ENCODE results near the gene HAUS7.

Gene HAUS7

DNA sequence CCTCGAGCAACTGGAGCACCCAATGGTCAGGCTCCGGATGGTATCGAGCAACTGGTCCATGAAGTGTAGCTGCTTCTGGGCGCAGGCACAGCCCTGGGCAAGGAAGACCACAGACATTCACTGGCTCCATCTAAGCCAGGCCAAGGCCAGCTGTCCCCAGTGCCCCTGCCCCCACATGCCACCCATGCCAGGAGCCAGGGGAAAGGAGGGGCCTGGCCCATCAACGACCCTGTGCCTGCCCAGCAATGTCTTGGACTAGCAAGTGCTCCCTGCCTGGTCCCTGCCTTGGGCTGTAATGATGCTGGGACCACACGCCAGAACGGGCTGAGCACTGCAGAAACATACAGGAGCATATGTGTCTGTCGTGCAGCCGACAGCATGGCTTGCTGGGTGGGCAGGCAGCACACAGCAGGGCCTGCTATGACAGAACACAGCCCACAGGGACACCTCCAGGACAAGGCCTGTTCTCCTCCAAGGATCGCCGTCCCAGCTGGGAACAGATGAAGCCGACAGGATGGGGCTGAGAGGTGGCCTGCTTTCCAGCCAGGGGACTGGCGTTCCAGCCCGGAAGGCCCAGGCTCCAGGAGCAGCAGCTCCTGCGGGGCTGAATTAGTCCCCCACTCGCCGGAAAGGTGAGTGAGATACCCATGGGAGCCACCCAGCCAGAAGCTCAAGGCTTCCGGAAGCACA, 13.1 kb downstream of the HAUS7 start:
- FAIRE-seq (no peak), DNase-seq (ENCODE audit: low spot score) (no peak)

DNA sequence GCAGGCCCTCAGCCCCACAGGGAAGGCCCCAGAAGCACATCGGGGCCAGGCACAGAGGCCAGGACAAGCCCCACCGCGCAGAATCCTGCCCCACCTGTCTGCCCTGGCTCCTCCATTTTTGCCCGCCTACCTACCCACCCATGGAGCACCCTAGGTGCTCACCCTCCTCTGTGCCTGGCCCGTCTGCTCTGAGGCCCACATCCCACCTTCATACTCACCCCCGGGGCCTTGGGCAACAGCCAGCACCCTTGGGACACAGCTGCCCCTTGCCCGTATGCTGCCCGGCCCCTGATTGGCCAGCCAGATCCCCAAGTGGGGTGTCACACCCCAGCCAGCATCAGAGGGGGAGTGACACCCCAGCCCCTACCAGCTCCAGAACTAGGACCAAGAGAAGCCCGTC, 13.7 kb downstream of the HAUS7 start:
- no peak for FAIRE-seq
- no peak for DNase-seq (ENCODE audit: low spot score)

DNA sequence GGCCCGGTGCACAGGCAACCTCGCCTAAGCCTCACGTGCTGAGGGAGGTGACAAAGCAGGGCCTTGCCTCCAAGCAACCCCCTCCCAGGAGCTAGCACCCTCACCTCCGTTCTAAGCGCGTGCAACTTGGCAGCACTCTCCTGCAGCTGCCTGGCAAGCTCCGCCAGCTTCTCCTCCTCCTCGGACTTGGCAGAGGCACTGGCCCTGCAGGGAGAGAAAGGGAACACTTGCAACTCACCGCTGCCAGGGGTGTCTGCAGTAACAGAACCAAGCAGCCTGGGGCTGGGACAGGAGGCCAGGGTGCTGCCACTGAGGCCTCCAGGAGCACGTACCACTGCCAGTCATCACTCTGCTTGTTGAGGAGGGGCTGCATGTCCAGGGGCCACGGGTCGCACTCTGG, 14.2 kb downstream of the HAUS7 start:
- FAIRE-seq (no peak), DNase-seq (ENCODE audit: low spot score) (no peak)

DNA sequence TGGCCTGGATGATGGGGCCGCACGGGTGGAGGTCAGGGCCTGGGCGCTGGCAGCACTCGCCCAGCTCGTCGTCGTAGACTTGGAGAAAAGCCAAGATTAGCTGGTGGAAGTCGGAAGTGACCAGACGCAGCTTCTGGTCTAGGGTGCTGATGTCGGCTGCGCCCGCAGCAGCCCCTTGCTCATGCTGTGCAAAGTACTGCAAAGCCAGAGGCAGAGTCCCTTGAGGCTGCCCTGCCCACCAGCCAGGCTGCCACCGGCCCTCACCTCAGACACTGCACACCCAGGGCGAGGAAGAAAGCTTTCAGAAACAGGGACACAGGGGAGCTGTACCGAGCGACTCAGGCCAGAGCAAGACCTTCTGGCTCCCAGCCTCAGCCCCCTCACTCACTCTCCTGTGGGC, 14.8 kb downstream of the HAUS7 start:
- no peak for FAIRE-seq

DNA sequence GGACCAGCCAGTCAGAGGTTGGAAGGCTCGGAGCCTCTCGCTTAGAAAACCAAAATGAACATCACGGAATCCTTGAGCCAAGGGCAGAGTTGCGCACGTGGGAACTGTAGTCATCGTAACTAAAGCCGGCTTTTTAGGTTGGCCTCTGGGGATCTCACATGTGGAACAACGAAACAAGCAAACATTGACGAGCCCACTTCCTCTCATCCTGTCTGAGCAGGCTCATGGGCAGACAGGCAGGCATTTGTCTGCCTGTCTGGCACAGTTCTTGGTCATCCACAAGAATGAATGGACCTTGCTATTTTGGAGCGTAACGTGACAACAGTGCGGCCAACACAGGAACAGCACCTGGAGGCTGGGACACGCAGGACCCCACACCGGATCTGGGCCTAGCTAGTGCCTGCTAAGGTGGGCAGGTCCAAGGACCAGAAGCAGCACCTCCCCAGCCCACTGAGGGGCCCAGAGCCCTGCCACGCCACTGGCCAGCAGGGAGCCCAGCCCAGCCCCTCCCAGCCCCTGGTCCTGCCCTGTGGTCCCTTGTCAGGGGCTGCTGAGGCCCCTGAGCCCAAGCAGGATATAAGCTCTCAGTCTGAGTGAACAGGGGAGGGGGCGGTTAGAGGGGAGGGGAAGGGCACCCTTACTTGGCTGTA, 15.3 kb downstream of the HAUS7 start:
- DNase-seq (ENCODE audit: low spot score), result no peak
- FAIRE-seq, result no peak

More for the DNA sequence above, 14.8 kb downstream of the HAUS7 start:
- DNase-seq (ENCODE audit: low spot score), result no peak

DNA sequence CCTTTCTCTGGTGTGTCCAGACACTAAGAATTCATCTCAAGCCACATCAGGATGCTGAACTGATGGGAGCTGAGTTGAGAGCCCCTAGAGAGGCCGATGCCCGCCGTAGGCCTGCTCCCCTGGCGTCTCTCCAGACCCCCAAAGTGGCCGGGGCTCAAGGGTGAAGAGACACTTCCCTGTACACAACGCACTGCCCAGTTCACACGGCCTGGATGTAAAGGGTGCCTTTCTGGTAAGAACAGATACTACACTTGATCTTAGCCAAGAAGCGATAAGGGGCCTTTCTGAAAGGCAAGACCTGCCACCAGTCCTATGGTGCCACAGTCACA, 19.5 kb downstream of the HAUS7 start:
- FAIRE-seq (no peak), DNase-seq (ENCODE audit: low spot score) (no peak)

DNA sequence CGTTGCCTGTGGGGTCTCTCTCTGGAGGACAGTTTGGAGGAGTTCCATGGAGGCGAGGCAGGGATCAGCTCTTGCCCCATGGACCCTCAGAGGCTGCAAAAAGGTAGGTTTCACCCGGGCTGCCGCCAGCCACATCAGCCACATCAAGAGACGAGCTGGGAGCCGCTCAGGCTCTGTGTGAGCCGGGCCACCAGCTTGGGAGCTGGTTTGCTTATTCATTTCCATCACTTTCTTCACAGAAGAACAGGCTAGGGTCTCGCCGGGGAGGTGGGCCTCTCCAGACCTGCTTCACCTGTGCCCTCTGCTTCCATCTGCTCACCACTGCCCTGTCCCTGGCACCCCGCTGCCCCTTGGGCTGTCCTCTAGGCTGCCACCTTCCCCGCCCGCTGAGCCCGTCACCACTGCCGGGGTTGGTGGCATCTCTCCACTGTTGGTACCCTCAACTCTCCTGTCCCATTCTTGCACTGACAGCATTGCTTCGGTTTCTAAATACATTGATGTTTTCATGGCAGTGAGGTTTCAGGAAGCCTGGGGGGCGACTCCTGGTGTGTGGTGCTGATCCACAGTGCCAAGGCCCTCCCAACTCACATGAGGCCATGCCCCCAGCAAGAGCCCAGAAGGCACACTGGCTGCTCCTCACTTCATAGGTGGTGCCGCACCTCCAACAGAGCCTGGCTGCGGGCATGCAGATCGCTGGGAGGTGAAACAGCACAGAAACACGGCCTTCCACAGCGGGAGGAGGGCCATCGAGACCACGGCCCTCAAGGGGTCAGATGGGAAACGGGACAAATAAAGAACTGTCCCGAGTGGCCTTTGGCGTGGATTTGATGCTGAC, 20.0 kb downstream of the HAUS7 start:
- DNase-seq (ENCODE audit: low spot score) (no peak), FAIRE-seq (no peak)

DNA sequence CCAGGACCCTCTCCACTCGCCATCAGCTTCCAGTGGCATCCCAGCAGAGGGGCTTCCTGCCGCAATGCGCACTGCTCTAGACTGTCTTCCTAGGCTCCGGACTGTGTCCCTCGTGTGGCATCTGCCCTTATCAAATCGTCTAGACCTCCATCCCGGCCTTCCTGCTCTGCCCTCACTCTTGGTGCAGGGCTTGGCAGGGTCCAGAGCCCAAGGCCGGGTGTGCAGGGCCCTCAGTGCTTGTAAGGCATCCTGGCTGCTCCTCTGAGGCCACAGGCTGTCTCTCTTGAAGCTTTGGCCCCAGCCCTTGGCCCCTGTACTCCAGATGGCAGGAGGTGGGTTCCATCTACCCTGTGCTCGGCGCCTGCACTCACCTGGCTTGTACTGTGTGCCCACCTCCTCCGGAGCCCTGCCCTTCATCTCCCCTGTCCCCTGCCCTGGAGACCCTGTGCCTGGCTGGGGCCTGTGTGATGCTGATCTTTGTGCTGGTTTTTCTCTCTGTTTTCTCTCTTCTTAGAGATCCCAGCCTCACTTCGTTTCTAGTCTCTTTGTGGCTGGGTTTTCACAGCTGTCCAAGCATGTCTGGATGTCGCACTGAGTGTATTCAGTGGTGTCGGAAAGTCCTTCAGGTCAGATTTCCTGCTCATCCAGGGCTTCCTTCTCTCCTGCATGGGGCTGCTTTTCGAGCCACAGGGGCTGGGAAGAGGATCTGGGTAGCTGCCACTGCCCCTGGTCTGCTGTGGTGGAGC, 20.8 kb downstream of the HAUS7 start:
- DNase-seq (ENCODE audit: low spot score) (no peak), FAIRE-seq (no peak)

DNA sequence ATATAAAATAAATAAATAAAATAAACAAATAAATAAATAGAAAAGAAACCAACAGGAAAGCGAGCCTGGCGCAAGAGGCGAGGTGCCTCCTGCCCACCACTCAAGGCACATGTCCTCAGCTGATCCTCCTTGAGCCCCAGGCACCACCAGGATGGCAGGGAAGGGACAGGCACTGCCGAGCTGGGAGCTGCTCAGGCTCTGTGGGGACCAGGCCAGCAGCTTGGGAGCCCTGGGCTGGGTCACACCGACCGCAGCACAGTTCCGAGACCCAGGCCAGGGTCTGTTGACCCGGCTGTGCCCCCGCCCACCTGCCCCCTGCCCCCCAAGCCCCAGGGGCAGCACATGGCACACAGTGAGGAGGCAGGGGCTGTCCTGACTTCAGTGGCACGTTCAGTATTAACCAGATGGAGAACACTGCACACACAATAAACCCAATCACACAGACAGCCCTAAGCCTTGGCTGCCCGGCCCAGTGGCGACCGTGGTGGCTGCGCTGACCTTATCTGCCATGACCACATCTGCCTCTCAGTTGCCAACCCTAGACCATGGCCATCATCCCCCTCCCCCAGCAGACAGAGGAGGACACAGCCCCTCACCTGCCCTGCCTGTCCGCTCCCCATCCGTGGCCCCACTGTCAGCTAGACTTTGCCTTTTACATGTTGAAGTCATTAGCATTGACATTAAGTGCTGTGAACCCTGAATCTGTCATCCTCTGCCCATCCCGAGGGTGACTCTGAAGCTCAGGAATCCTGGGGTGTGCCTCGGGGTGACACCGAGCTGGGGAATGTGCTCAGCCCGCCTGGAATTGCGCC, 21.6 kb downstream of the HAUS7 start:
- DNase-seq (ENCODE audit: low spot score), result no peak
- no peak for FAIRE-seq

DNA sequence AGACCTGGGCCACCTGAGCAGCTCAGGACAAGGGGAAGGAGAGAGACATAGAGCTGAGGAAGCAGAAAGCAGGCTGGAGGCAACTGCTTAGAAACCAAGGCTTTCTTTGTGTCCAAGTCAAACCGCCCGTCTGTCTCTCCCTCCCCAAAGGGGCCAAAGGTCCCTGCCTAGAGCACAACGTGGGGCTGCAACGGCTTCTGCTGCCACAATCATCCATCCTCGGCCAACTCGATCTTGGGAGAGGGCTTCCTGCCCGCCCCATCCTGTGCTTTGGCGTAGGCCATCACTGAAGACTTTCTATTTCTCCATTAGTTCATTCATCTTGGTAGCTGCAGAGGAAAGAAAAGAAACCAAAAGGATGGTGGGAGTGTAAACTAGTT, 22.8 kb downstream of the HAUS7 start:
- no peak for FAIRE-seq
- DNase-seq (ENCODE audit: low spot score), result no peak

DNA sequence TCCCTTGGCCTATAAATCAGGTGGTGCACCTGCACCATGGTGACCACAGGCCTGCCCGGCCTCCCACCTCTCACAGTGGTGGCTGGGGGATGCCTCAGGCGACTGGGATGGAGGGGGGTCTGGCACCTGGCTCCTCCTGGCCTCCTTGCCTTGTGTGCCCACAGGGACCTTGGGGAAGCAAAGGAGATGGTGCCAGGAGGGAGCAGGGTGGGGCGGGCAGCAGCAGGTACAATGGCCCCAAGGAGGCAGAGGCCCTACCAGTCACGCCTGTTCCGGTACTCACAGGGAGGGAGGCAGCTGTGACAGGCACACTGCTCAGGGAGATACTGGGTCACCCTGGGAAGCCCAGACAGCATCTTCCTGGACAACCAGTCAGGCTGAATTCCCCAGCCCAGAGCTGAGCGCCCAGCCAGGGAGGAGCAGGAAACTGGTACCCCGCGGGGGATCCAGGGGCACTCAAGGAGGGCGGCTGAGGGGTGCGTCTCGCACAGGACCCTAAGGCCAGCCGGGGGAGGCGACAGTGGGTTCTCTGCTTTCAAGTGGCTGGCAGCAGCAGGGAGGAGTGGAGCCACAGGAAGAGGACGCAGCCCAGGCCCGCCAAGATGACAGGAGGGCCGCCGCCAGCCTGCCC, 23.3 kb downstream of the HAUS7 start:
- no peak for DNase-seq (ENCODE audit: low spot score)
- no peak for FAIRE-seq

DNA sequence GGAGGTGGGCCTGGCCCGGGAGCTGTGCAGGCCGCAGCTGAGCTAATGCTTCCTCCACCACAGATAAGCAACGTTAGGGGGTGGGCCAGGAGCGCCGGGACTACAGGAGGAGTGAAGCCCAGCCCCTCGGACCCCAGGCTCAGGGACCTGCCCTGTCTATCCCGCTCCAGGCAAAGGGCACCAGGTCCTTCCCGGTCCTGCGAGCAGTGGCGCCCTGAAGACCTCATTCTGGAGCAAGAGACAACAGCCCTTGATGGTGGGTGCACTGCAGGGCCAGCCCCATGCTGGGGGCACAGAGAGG, 23.8 kb downstream of the HAUS7 start:
- FAIRE-seq (no peak), DNase-seq (ENCODE audit: low spot score) (no peak)

DNA sequence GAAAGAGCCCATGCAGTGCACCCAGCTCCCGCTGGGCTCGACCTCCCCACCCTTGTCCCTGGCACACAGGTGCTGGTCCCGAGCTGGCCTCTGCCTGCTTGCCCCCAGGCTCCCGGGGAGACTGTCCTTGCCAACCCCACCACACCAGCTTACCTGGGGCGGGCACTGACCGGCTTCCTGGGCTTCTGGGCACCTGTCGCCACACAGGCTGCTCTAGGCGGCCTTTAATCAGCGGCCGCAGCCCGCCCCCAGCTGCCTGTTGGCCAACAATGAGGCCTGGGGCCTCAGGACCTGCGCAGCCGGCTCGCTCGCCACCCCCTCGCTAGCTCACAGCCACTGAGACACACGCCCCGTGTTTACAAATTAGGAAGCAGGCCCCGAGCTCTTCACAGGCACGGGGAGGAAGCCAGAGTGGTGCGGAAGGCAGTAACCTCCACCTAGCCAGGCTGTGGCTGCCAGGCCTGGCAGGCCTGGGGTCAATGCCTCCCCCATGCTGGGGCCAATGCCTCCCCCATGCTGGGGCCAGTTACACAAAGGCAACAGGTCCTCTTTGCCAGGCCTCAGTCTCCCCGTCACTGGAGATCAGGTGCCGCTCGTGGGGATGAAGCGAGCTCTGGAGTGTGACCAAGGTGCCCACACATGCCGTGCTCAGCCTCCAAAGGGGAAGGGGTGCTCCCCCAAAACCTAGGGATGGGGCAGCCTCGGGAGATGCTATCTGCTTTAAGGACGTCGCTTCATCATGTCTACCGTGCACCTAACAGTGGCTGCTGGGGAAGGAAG, 24.3 kb downstream of the HAUS7 start, which contains the start of gene TREX2:
Gene TREX2 (minus strand): TSS at position 201 of the 780 bp plus-strand sequence. CDS start 626 bp downstream, outside the sequence.
- FAIRE-seq (no peak), DNase-seq (ENCODE audit: low spot score) (no peak)

DNA sequence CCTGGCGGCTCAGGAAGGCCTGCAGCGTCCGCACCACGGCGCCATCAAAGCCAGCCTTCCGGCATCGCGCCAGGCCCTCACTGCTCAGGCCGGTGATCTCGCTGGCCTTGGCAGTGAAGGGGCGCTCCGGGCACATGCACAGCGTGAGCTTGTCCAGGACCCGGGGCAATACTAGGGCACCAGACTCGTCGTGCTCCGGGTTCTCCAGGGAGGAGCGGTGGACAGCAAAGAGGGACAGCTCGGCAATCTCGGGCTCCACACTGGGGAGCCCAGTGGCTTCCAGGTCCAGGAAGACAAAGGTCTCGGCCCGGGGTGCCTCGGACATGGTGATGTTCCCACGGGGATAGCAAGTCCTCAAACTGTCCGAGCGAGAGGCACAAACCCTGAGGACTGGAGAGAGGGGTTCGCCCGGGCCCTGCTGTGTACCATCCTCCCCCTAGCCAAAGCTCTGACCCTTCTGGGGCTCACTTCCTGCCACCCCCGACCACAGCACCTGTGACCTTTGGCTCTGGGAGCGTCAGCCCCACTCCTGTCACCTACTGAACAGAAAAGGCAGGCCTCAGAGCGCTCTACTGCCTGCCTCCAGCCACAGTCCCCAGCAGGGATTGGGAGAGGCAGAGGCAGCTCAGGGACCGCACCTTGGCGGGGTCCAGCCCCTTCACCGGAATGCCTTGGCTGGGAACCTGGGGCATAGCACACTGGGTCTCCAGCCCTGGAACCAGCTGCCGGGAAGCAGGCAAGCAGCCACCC, 25.1 kb downstream of the HAUS7 start:
- no peak for DNase-seq (ENCODE audit: low spot score)
- FAIRE-seq, result no peak

DNA sequence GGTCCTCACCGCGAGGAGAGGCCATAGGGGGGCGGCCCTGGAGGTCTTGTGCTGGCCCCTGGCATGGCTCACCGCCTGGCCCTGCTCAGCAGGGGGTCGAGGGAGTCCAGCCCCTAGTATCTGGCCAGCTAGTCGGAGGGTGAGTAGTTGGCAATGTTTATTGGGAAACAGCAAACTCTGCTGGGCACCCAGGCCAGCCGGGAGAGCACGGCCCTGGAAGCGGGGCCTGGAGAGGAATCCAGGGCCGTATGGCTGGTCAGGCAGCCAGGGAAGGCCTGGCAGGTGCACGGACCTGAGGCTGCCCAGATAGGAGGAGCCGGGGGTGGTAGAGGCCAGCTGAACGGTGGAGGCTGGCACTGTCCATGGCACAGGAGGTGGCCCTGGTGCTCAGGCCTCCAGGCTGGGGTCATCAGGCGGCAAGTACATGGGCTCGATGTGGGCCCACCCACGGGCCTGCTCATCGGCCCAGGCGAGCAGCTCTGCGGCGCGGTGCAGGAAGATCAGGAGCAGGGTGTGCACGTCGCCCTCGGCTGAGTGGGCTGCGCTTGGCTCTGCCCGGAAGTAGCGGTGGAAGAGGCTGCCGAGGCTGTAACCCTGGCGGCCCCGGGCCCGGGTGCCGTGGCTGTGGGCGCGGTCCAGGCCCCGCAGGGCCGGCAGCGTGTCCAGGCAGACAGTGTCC, 25.9 kb downstream of the HAUS7 start:
- FAIRE-seq, result no peak
- no peak for DNase-seq (ENCODE audit: low spot score)

DNA sequence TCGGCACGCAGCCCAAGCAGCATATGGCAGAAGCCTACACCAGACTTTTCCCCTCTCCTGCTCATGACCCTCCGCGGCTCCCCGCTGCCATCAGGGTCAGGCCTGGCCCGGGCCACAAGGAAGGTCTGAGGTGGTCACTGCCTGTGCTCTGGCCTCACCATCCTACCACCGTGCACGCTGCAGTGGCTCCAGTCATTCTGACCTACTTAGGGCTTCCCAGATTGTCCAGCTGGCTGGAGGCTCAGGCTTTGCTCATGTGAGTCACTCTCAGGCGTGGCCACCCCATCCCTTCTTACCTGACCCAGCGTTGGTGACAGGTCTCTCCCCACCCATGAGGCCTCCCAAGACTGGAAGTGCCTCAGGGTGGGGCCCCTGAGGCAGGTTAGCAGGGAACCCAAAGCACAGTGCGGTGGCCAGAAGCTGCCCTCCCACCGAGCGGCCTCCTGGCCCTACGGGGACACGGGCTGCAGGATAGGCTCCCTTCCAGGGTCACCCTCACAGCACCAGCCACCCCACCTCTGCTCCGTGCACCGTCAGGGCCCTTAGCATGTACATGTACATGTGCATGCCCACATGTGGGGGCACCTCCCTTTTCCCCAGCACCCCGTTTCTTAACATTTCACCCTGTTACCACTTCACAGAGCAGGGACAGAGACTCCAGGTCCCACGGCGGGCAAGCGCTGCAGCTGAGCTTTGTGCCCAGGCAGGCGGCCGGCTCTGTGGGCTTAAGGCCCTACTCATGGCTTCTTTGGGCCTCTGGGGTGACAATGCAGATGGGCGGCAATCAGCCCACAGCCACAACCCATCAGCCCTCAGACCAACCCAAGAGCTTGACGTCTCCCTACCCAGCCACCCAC, 26.7 kb downstream of the HAUS7 start:
- no peak for DNase-seq (ENCODE audit: low spot score)
- FAIRE-seq, result no peak

DNA sequence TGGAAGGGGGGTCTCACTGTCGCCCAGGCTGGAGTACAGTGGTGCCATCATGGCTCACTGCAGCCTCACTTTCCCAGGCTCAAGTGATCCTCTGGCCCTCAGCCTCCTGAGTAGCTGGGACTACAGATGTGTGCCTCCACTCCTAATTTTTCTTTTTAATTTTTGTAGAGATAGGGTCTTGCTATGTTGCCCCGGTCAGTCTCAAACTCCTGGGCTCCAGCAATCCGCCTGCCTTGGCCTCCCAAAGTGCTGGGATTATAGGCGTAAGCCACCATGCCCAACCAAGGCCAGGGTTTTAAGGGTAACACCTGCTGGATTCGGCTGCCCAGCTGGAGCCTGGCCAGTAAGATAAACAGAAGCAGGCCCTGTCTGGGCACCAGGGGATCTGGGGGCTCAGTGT, 27.9 kb downstream of the HAUS7 start:
- FAIRE-seq (no peak), DNase-seq (ENCODE audit: low spot score) (no peak)

DNA sequence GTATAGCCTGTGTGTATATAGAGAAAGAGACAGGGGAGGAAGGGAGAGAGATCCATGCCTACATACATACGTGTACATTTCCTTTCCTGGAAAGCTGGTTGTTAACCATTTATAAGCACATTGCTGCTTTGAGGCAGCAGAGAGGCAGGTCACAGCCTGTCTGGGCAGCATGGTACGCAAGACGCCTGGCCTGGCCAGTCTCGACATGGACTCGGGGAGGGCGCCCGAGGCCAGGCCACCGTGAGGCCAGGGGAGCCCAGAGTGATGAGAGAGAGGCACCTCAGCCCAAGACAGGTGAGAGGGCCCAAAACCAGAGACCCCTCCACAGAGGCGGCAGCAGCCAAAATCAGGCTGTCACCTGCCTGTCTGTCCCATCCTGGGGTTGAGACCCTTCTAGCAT, 28.4 kb downstream of the HAUS7 start:
- no peak for DNase-seq (ENCODE audit: low spot score)
- FAIRE-seq, result no peak
